ENCODE measurements around the gene KBTBD12.

The KBTBD12 gene

GRCh38 chr3:128014548-128014947 is 99.5 kb downstream of the KBTBD12 start:
- no peak for DNase-seq (ENCODE audit: low read depth)

- no peak for DNase-seq (ENCODE audit: low read depth)
Observed at GRCh38 chr3:128016502-128016901, 101.5 kb downstream of the KBTBD12 start.

- no peak for DNase-seq (ENCODE audit: low read depth)
Observed at GRCh38 chr3:128021768-128022372, 106.8 kb downstream of the KBTBD12 start.

GRCh38 chr3:128033102-128033501 is 118.1 kb downstream of the KBTBD12 start:
- DNase-seq (ENCODE audit: low read depth), result no peak

- DNase-seq (ENCODE audit: low read depth), result no peak
Observed at GRCh38 chr3:128036119-128036518, 121.1 kb downstream of the KBTBD12 start.

Data from fibroblast of gingiva (primary cell).